Endothelial cell of umbilical vein (primary cell): Measurements from ENCODE around the gene UVRAG.

ENCODE experiments used
- CTCF ChIP-seq, 2 donors: IDR thresholded peaks; 1 replicate in 1 of 2; 2 replicates in 1 of 2; pipeline ENCODE4 v1.5.1; 2011; ENCODE audit warnings: low read length in 2 of 2, mild to moderate bottlenecking in 2 of 2, moderate library complexity in 2 of 2, control low read depth in 1 of 2, inconsistent platforms in 1 of 2, low read depth in 1 of 2; ENCODE audit not compliant: insufficient read depth in 1 of 2; ENCODE audit errors: extremely low read depth in 1 of 2
- EZH2 ChIP-seq: IDR thresholded peaks from 2 replicates; pipeline ENCODE4 v1.6.1; 2012; ENCODE audit warnings: borderline replicate concordance, low read depth, mild to moderate bottlenecking, moderate library complexity, low read length, inconsistent platforms; ENCODE audit not compliant: severe bottlenecking
- MYC ChIP-seq: IDR thresholded peaks from one replicate; pipeline ENCODE4 v1.6.1; 2011; ENCODE audit warnings: mild to moderate bottlenecking, low read depth, low read length
- POLR2A ChIP-seq: IDR thresholded peaks from 2 replicates; pipeline ENCODE4 v1.6.1; 2012; ENCODE audit warnings: low read depth, mild to moderate bottlenecking, control low read depth, low read length

- TF ChIP-seq CTCF (IDR thresholded peaks at IDR 0.05; ENCODE audit: extremely low read depth in 1 of 2, insufficient read depth in 1 of 2, low read depth in 1 of 2, low read length in 2 of 2) (no peak), POLR2A (no peak), EZH2 (no peak), MYC (no peak)
Observed at GRCh38 chr11:76087749-76088148, 272.7 kb downstream of the UVRAG start.
